BJ (cell line): Measurements from ENCODE around the gene PPWD1. TPM values are rescaled to one million over a fixed set of nuclear protein-coding genes. Genes with fewer than 3 reads are reported as not detected.

Source experiments
- CTCF ChIA-PET: fragments of 350-600 bp; formaldehyde crosslinking; extraction: SDS; loops from one replicate; lab custom pipeline; 2021; ENCODE audit warnings: antibody characterized with exemption, inconsistent platforms; lab: Yijun Ruan, JAX
- POLR2A ChIA-PET: fragments of 300-600 bp; sonication (Branson Sonifier 250); formaldehyde crosslinking; extraction: SDS; loops from one replicate; lab custom pipeline; 2021; ENCODE audit warnings: antibody characterized with exemption; lab: Charles Lee
- DNase-seq: peaks from one replicate; pipeline ENCODE4 v3.0.0-alpha.2; 2011; ENCODE audit warnings: low read depth
- H3K27me3 ChIP-seq: 2 replicates; pipeline ENCODE4 v1.6.0; 2011; ENCODE audit warnings: low read length; ENCODE audit not compliant: control insufficient read depth, insufficient read depth
- H3K36me3 ChIP-seq: 2 replicates; pipeline ENCODE4 v1.5.1; 2011; ENCODE audit warnings: low read length; ENCODE audit not compliant: control insufficient read depth, insufficient read depth
- H3K4me3 ChIP-seq: 2 replicates; pipeline ENCODE4 v1.5.1; 2011; ENCODE audit warnings: low read depth, mild to moderate bottlenecking, control low read depth, low read length
- CTCF ChIP-seq: IDR thresholded peaks from 2 replicates; pipeline ENCODE4 v1.5.1; 2011; ENCODE audit warnings: low read depth, mild to moderate bottlenecking, control low read depth, inconsistent platforms, low read length, moderate library complexity; ENCODE audit not compliant: insufficient read depth
- polyA plus RNA-seq: library from polyadenylated mRNA; depleted of rRNA; stranded (reverse); fragments of >200 nt; gene quantifications from 2 replicates; pipeline ENCODE4 v1.2.3, GENCODE V29; 2011

The PPWD1 gene
- polyA plus RNA-seq, 1 experiment = 2.5 TPM

GRCh38 chr5:65556181-65556580 lies 6.9 kb upstream of the PPWD1 start:
- no peak for TF ChIP-seq CTCF
- POLR2A ChIA-PET = no interaction called here
- no peak overlapping the region for H3K4me3 ChIP-seq
- CTCF ChIA-PET = interaction anchor here (1.5 kb wide), 1 partner anchor 28 kb away, joined by 4 read pairs; no protein-coding TSS in a partner anchor
- no peak for DNase-seq
- no peaks in the 10 kb centered on the region for H3K36me3 ChIP-seq
- H3K27me3 ChIP-seq = no peaks in the 10 kb centered on the region

- no peak for DNase-seq
- CTCF ChIA-PET = no interaction called here
- no peaks in the 10 kb centered on the region for H3K27me3 ChIP-seq
- H3K4me3 ChIP-seq = no peak overlapping the region
- POLR2A ChIA-PET = no interaction called here
- no peak for TF ChIP-seq CTCF
- no peaks in the 10 kb centered on the region for H3K36me3 ChIP-seq
These were observed 6.4 kb upstream of the PPWD1 start for GRCh38 chr5:65556718-65557117.

GRCh38 chr5:65563777-65564176 lies 681 bp downstream of the PPWD1 start:
- peak overlapping the region; percentile 57 for H3K4me3 ChIP-seq
- TF ChIP-seq CTCF = no peak
- H3K27me3 ChIP-seq = no peaks in the 10 kb centered on the region
- POLR2A ChIA-PET = interaction anchor here (0.6 kb wide), 1 partner anchor 14 kb away, joined by 3 read pairs; no protein-coding TSS in a partner anchor
- no peaks in the 10 kb centered on the region for H3K36me3 ChIP-seq
- DNase-seq = no peak
- CTCF ChIA-PET = no interaction called here

- ChIA-PET CTCF (interaction anchor here (1.2 kb wide), 1 partner anchor 17 kb away, joined by 3 read pairs; no protein-coding TSS in a partner anchor), POLR2A (no interaction called here)
- Histone ChIP-seq H3K36me3 (no peaks in the 10 kb centered on the region), H3K4me3 (no peak overlapping the region), H3K27me3 (no peaks in the 10 kb centered on the region)
- TF ChIP-seq CTCF = no peak
- DNase-seq = no peak
These were observed 3.4 kb downstream of the PPWD1 start for GRCh38 chr5:65566505-65566904.

GRCh38 chr5:65570598-65571226 lies 7.6 kb downstream of the PPWD1 start:
- no peak overlapping the region for H3K4me3 ChIP-seq
- no peak for DNase-seq
- POLR2A ChIA-PET = no interaction called here
- no peak for TF ChIP-seq CTCF
- H3K36me3 ChIP-seq = peaks cover 2% of the 10 kb centered on the region; the same call in 1 of the 2 replicates
- CTCF ChIA-PET = no interaction called here
- H3K27me3 ChIP-seq = no peaks in the 10 kb centered on the region
